ENCODE data around the gene SCARB1. TPM values are rescaled to one million over a fixed set of nuclear protein-coding genes. Genes with fewer than 3 reads are reported as not detected.

Gene SCARB1
- total RNA-seq, 1 experiment from 2014 or later: 106 TPM

- intact Hi-C loops (cut with micrococcal nuclease; ENCODE audit: unreplicated experiment): no loop called here
- ChIA-PET POLR2A (no interaction called here), CTCF (no interaction called here)
- DNase-seq: no peak
- Mint-ChIP-seq H3K4me1 (ENCODE audit: low read depth, unreplicated experiment) (no peaks in the 10 kb centered on the region), H3K36me3 (ENCODE audit: insufficient read depth, unreplicated experiment) (peaks cover 58% of the 10 kb centered on the region), H3K27me3 (ENCODE audit: insufficient read depth, unreplicated experiment) (no peaks in the 10 kb centered on the region), H3K4me3 (ENCODE audit: unreplicated experiment) (no peak overlapping the region), H3K9me3 (ENCODE audit: unreplicated experiment) (no peaks in the 10 kb centered on the region), H3K27ac (ENCODE audit: unreplicated experiment) (no peak overlapping the region)
- TF ChIP-seq, protein P1, sequence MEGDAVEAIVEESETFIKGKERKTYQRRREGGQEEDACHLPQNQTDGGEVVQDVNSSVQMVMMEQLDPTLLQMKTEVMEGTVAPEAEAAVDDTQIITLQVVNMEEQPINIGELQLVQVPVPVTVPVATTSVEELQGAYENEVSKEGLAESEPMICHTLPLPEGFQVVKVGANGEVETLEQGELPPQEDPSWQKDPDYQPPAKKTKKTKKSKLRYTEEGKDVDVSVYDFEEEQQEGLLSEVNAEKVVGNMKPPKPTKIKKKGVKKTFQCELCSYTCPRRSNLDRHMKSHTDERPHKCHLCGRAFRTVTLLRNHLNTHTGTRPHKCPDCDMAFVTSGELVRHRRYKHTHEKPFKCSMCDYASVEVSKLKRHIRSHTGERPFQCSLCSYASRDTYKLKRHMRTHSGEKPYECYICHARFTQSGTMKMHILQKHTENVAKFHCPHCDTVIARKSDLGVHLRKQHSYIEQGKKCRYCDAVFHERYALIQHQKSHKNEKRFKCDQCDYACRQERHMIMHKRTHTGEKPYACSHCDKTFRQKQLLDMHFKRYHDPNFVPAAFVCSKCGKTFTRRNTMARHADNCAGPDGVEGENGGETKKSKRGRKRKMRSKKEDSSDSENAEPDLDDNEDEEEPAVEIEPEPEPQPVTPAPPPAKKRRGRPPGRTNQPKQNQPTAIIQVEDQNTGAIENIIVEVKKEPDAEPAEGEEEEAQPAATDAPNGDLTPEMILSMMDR (IDR thresholded peaks at IDR 0.05; ENCODE audit: insufficient read depth in 1 of 2, low read depth in 1 of 2, low read length in 1 of 2, severe bottlenecking in 1 of 2, unreplicated experiment in 1 of 2): no peak
- BruUV-seq (replicated peaks): no TSS peak
- H3K36me3 ChIP-seq (ENCODE audit: control insufficient read depth, insufficient read depth, low read length): peaks cover 2% of the 10 kb centered on the region; the same call in 1 of the 2 replicates
- no peaks in the 10 kb centered on the region for H3K27me3 ChIP-seq (replicated peaks; ENCODE audit: control insufficient read depth, insufficient read depth, low read length)
- H3K4me3 ChIP-seq (ENCODE audit: low read depth, low read length): no peak overlapping the region
- peaks cover 6% of the 10 kb centered on the region; the same call in 1 of the 2 replicates for H3K4me1 ChIP-seq
- no peaks in the 10 kb centered on the region for H3K9me3 ChIP-seq
These were observed 61.3 kb downstream of the SCARB1 start for GRCh38 chr12:124802361-124802760.

DNA sequence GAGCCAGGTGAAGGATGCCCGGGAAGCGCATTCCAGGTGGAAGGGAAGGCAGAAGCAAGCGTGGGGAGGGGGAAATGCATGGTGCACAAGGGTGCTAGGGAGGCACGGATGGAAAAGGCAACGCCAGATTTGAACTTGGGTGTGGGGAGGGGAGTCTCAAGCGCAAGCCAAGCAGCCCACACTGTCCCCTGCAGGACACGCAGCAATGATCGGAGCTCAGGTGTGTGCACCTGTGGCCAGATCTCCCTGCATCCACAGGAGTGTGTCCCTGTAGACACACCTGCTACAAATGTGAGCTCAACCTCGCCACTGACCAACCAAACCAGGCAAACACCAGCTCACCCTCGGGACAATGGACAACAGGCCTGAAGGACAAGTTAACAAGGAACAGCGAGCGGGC, 63.2 kb downstream of the SCARB1 start:
- H3K4me3 ChIP-seq (ENCODE audit: low read depth, low read length): no peak overlapping the region
- TF ChIP-seq, protein P1 (IDR thresholded peaks at IDR 0.05; ENCODE audit: insufficient read depth in 1 of 2, low read depth in 1 of 2, low read length in 1 of 2, severe bottlenecking in 1 of 2, unreplicated experiment in 1 of 2): no peak
- ChIA-PET POLR2A (no interaction called here), CTCF (no interaction called here)
- Mint-ChIP-seq H3K27ac (ENCODE audit: unreplicated experiment) (peak overlapping the region; percentile 71), H3K4me3 (ENCODE audit: unreplicated experiment) (no peak overlapping the region), H3K27me3 (ENCODE audit: insufficient read depth, unreplicated experiment) (no peaks in the 10 kb centered on the region), H3K4me1 (ENCODE audit: low read depth, unreplicated experiment) (no peaks in the 10 kb centered on the region), H3K36me3 (ENCODE audit: insufficient read depth, unreplicated experiment) (peaks cover 64% of the 10 kb centered on the region), H3K9me3 (ENCODE audit: unreplicated experiment) (no peaks in the 10 kb centered on the region)
- peaks cover 6% of the 10 kb centered on the region; the same call in 1 of the 2 replicates for H3K4me1 ChIP-seq
- H3K9me3 ChIP-seq: no peaks in the 10 kb centered on the region
- no peaks in the 10 kb centered on the region for H3K27me3 ChIP-seq (replicated peaks; ENCODE audit: control insufficient read depth, insufficient read depth, low read length)
- no TSS peak for BruUV-seq (replicated peaks)
- intact Hi-C loops (cut with micrococcal nuclease; ENCODE audit: unreplicated experiment): no loop called here
- no peak for DNase-seq
- peaks cover 2% of the 10 kb centered on the region; the same call in 1 of the 2 replicates for H3K36me3 ChIP-seq (ENCODE audit: control insufficient read depth, insufficient read depth, low read length)

DNA sequence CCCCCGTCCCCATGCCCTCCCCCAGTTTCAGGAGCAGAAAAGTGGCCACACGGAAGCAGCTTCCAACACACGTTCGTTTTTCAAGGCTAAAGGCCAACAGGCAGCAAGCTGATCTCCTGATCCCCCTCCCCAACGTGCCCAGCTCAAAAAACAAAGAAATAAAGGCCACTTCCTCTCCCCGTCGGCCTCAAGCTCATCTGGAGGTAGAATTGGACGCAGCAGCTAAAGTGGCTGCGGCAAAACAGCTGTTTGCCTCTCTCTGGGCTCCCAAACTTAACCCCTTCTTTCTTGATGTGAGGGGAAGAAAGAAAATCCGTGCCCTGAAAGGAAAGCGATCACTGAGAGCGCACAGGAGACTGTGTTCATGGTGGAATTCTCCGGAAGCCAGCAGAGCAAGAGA, 66.3 kb downstream of the SCARB1 start:
- Mint-ChIP-seq H3K4me1 (ENCODE audit: low read depth, unreplicated experiment) (peaks cover 7% of the 10 kb centered on the region), H3K36me3 (ENCODE audit: insufficient read depth, unreplicated experiment) (peaks cover 49% of the 10 kb centered on the region), H3K9me3 (ENCODE audit: unreplicated experiment) (no peaks in the 10 kb centered on the region), H3K4me3 (ENCODE audit: unreplicated experiment) (no peak overlapping the region), H3K27me3 (ENCODE audit: insufficient read depth, unreplicated experiment) (no peaks in the 10 kb centered on the region), H3K27ac (ENCODE audit: unreplicated experiment) (no peak overlapping the region)
- Histone ChIP-seq H3K36me3 (ENCODE audit: control insufficient read depth, insufficient read depth, low read length) (peaks cover 2% of the 10 kb centered on the region; the same call in 1 of the 2 replicates), H3K4me1 (no peaks in the 10 kb centered on the region), H3K27me3 (replicated peaks; ENCODE audit: control insufficient read depth, insufficient read depth, low read length) (no peaks in the 10 kb centered on the region), H3K9me3 (no peaks in the 10 kb centered on the region), H3K4me3 (ENCODE audit: low read depth, low read length) (no peak overlapping the region)
- ChIA-PET POLR2A (no interaction called here), CTCF (no interaction called here)
- no peak for DNase-seq
- TF ChIP-seq, protein P1 (IDR thresholded peaks at IDR 0.05; ENCODE audit: insufficient read depth in 1 of 2, low read depth in 1 of 2, low read length in 1 of 2, severe bottlenecking in 1 of 2, unreplicated experiment in 1 of 2): no peak
- BruUV-seq (replicated peaks): no TSS peak
- intact Hi-C loops (cut with micrococcal nuclease; ENCODE audit: unreplicated experiment): no loop called here
